A673 (cell line): ENCODE measurements around the gene VEGFC.

ENCODE experiments used
- EZH2 ChIP-seq: fragments of 200-600 bp; sonication (generic); IDR thresholded peaks from 2 replicates; pipeline ENCODE4 v1.6.1; 2017; ENCODE audit warnings: borderline replicate concordance, low read depth, mild to moderate bottlenecking, mixed read lengths, antibody characterized with exemption, low read length; ENCODE audit not compliant: poor library complexity, severe bottlenecking
- TF ChIP-seq, protein P1 (sequence below): fragments of 300-800, 200-600 bp; sonication (generic); conservative IDR thresholded peaks from 2 replicates; pipeline ENCODE4 v1.5.1; 2017; ENCODE audit warnings: low read depth, mild to moderate bottlenecking, antibody characterized with exemption, low read length, moderate library complexity, mixed read lengths

- TF ChIP-seq, protein P1, sequence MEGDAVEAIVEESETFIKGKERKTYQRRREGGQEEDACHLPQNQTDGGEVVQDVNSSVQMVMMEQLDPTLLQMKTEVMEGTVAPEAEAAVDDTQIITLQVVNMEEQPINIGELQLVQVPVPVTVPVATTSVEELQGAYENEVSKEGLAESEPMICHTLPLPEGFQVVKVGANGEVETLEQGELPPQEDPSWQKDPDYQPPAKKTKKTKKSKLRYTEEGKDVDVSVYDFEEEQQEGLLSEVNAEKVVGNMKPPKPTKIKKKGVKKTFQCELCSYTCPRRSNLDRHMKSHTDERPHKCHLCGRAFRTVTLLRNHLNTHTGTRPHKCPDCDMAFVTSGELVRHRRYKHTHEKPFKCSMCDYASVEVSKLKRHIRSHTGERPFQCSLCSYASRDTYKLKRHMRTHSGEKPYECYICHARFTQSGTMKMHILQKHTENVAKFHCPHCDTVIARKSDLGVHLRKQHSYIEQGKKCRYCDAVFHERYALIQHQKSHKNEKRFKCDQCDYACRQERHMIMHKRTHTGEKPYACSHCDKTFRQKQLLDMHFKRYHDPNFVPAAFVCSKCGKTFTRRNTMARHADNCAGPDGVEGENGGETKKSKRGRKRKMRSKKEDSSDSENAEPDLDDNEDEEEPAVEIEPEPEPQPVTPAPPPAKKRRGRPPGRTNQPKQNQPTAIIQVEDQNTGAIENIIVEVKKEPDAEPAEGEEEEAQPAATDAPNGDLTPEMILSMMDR = no peak
- TF ChIP-seq EZH2 = no peak
Measured at GRCh38 chr4:176762661-176763308, 29.9 kb downstream of the VEGFC start.
